ENCODE measurements around the gene B3GNT7.
A peak's percentile ranks its signal among the peaks of the same experiment; 100 is the strongest.

B3GNT7 gene

GRCh38 chr2:231393149-231394131 lies 2.1 kb upstream of the B3GNT7 start:
- no peak overlapping the region for H3K4ac ChIP-seq (ENCODE audit: low read depth, low read length)
- DNase-seq = peak; percentile 74
- H3K4me3 ChIP-seq (ENCODE audit: low read length) = no peak overlapping the region
- no peak overlapping the region for H4K8ac ChIP-seq (ENCODE audit: low read depth, low read length)
- no peak overlapping the region for H3K18ac ChIP-seq (ENCODE audit: low read length)
- H3K4me2 ChIP-seq (ENCODE audit: low read length) = no peak overlapping the region
- no peak overlapping the region for H2BK15ac ChIP-seq (replicated peaks; ENCODE audit: low read depth)
- peaks cover 3% of the 10 kb centered on the region for H3K79me1 ChIP-seq (ENCODE audit: low read length)
- peaks cover 4% of the 10 kb centered on the region for H3K36me3 ChIP-seq (ENCODE audit: control insufficient read depth, insufficient read depth, low read length)
- no peak overlapping the region for H3K27ac ChIP-seq (ENCODE audit: low read depth, low read length)
- peaks cover 8% of the 10 kb centered on the region for H3K4me1 ChIP-seq (ENCODE audit: control insufficient read depth, low read depth, low read length)
- H3K79me2 ChIP-seq (ENCODE audit: control insufficient read depth, insufficient read depth, low read length) = peaks cover 26% of the 10 kb centered on the region
- no peak overlapping the region for H2BK120ac ChIP-seq (ENCODE audit: low read depth, low read length)
- H3K23ac ChIP-seq (ENCODE audit: low read length) = no peak overlapping the region
- WGBS (ENCODE audit: extremely low coverage, insufficient coverage, low lambda C conversion rate) = no CpG with 5 or more reads among the region's 17 CpGs
- H2BK5ac ChIP-seq (ENCODE audit: low read length) = no peak overlapping the region
- H4K5ac ChIP-seq (ENCODE audit: low read length) = no peak overlapping the region
- no peaks in the 10 kb centered on the region for H3K27me3 ChIP-seq (ENCODE audit: insufficient read depth, low read length, poor library complexity)
- H3K56ac ChIP-seq (ENCODE audit: low read length) = peak overlapping the region; percentile 67
- peak overlapping the region; percentile 83 for H2AK5ac ChIP-seq (ENCODE audit: low read length)
- H3K9ac ChIP-seq (ENCODE audit: low read length) = peak overlapping the region; percentile 29

- WGBS (ENCODE audit: extremely low coverage, insufficient coverage, low lambda C conversion rate) = no CpG with 5 or more reads among the region's 13 CpGs
- Histone ChIP-seq H2BK15ac (replicated peaks; ENCODE audit: low read depth) (no peak overlapping the region), H4K5ac (ENCODE audit: low read length) (no peak overlapping the region), H4K8ac (ENCODE audit: low read depth, low read length) (no peak overlapping the region), H3K36me3 (ENCODE audit: control insufficient read depth, insufficient read depth, low read length) (peaks cover 4% of the 10 kb centered on the region), H3K79me1 (ENCODE audit: low read length) (peaks cover 3% of the 10 kb centered on the region), H2BK5ac (ENCODE audit: low read length) (peak overlapping the region; percentile 51), H3K79me2 (ENCODE audit: control insufficient read depth, insufficient read depth, low read length) (peaks cover 36% of the 10 kb centered on the region), H3K27me3 (ENCODE audit: insufficient read depth, low read length, poor library complexity) (no peaks in the 10 kb centered on the region), H3K4me1 (ENCODE audit: control insufficient read depth, low read depth, low read length) (peaks cover 8% of the 10 kb centered on the region), H3K23ac (ENCODE audit: low read length) (no peak overlapping the region), H3K9ac (ENCODE audit: low read length) (peak overlapping the region; percentile 69), H2AK5ac (ENCODE audit: low read length) (peak overlapping the region; percentile 83), H3K56ac (ENCODE audit: low read length) (peak overlapping the region; percentile 86), H3K27ac (ENCODE audit: low read depth, low read length) (no peak overlapping the region), H3K4me2 (ENCODE audit: low read length) (no peak overlapping the region), H3K4me3 (ENCODE audit: low read length) (no peak overlapping the region), H3K4ac (ENCODE audit: low read depth, low read length) (no peak overlapping the region), H3K18ac (ENCODE audit: low read length) (no peak overlapping the region), H2BK120ac (ENCODE audit: low read depth, low read length) (no peak overlapping the region)
- peak; percentile 89 for DNase-seq
Observed at GRCh38 chr2:231394211-231395141, 1.0 kb upstream of the B3GNT7 start.

GRCh38 chr2:231396058-231396821 lies 730 bp downstream of the B3GNT7 start:
- Histone ChIP-seq H3K18ac (ENCODE audit: low read length) (peak overlapping the region; percentile 78), H3K4me1 (ENCODE audit: control insufficient read depth, low read depth, low read length) (peaks cover 13% of the 10 kb centered on the region), H3K27ac (ENCODE audit: low read depth, low read length) (no peak overlapping the region), H3K79me2 (ENCODE audit: control insufficient read depth, insufficient read depth, low read length) (peaks cover 40% of the 10 kb centered on the region), H2BK120ac (ENCODE audit: low read depth, low read length) (no peak overlapping the region), H3K23ac (ENCODE audit: low read length) (no peak overlapping the region), H3K79me1 (ENCODE audit: low read length) (peaks cover 7% of the 10 kb centered on the region), H3K4me3 (ENCODE audit: low read length) (peak overlapping the region; percentile 66), H3K4me2 (ENCODE audit: low read length) (peak overlapping the region; percentile 91), H3K56ac (ENCODE audit: low read length) (peak overlapping the region; percentile 87), H3K36me3 (ENCODE audit: control insufficient read depth, insufficient read depth, low read length) (peaks cover 5% of the 10 kb centered on the region), H4K8ac (ENCODE audit: low read depth, low read length) (no peak overlapping the region), H3K9ac (ENCODE audit: low read length) (peak overlapping the region; percentile 84), H2AK5ac (ENCODE audit: low read length) (no peak overlapping the region), H4K5ac (ENCODE audit: low read length) (no peak overlapping the region), H2BK5ac (ENCODE audit: low read length) (no peak overlapping the region), H3K4ac (ENCODE audit: low read depth, low read length) (peak overlapping the region; percentile 44), H3K27me3 (ENCODE audit: insufficient read depth, low read length, poor library complexity) (no peaks in the 10 kb centered on the region), H2BK15ac (replicated peaks; ENCODE audit: low read depth) (no peak overlapping the region)
- DNase-seq = no peak
- no CpG with 5 or more reads among the region's 41 CpGs for WGBS (ENCODE audit: extremely low coverage, insufficient coverage, low lambda C conversion rate)

GRCh38 chr2:231397011-231397927 lies 1.8 kb downstream of the B3GNT7 start:
- H3K9ac ChIP-seq (ENCODE audit: low read length) = peak overlapping the region; percentile 84
- H3K79me2 ChIP-seq (ENCODE audit: control insufficient read depth, insufficient read depth, low read length) = peaks cover 40% of the 10 kb centered on the region
- WGBS (ENCODE audit: extremely low coverage, insufficient coverage, low lambda C conversion rate) = no CpG with 5 or more reads among the region's 22 CpGs
- H3K56ac ChIP-seq (ENCODE audit: low read length) = peak overlapping the region; percentile 67
- no peak overlapping the region for H4K5ac ChIP-seq (ENCODE audit: low read length)
- peak overlapping the region; percentile 74 for H2AK5ac ChIP-seq (ENCODE audit: low read length)
- no peak overlapping the region for H2BK15ac ChIP-seq (replicated peaks; ENCODE audit: low read depth)
- peaks cover 13% of the 10 kb centered on the region for H3K4me1 ChIP-seq (ENCODE audit: control insufficient read depth, low read depth, low read length)
- H3K4ac ChIP-seq (ENCODE audit: low read depth, low read length) = no peak overlapping the region
- peak overlapping the region; percentile 89 for H3K23ac ChIP-seq (ENCODE audit: low read length)
- H3K18ac ChIP-seq (ENCODE audit: low read length) = no peak overlapping the region
- no peak overlapping the region for H4K8ac ChIP-seq (ENCODE audit: low read depth, low read length)
- peaks cover 7% of the 10 kb centered on the region for H3K79me1 ChIP-seq (ENCODE audit: low read length)
- no peak overlapping the region for H2BK120ac ChIP-seq (ENCODE audit: low read depth, low read length)
- H3K27ac ChIP-seq (ENCODE audit: low read depth, low read length) = no peak overlapping the region
- H3K27me3 ChIP-seq (ENCODE audit: insufficient read depth, low read length, poor library complexity) = no peaks in the 10 kb centered on the region
- peaks cover 5% of the 10 kb centered on the region for H3K36me3 ChIP-seq (ENCODE audit: control insufficient read depth, insufficient read depth, low read length)
- peak overlapping the region; percentile 50 for H3K4me2 ChIP-seq (ENCODE audit: low read length)
- DNase-seq = no peak
- no peak overlapping the region for H3K4me3 ChIP-seq (ENCODE audit: low read length)
- no peak overlapping the region for H2BK5ac ChIP-seq (ENCODE audit: low read length)

Measured in mesendoderm (in vitro differentiated cells).